Measurements from ENCODE around the gene DNAH14. TPM values are rescaled to one million over a fixed set of nuclear protein-coding genes. Genes with fewer than 3 reads are reported as not detected.

The DNAH14 gene
- total and polyA plus RNA-seq, 2 donors from 2014 or later = 6.6 to 25.1 TPM

DNA sequence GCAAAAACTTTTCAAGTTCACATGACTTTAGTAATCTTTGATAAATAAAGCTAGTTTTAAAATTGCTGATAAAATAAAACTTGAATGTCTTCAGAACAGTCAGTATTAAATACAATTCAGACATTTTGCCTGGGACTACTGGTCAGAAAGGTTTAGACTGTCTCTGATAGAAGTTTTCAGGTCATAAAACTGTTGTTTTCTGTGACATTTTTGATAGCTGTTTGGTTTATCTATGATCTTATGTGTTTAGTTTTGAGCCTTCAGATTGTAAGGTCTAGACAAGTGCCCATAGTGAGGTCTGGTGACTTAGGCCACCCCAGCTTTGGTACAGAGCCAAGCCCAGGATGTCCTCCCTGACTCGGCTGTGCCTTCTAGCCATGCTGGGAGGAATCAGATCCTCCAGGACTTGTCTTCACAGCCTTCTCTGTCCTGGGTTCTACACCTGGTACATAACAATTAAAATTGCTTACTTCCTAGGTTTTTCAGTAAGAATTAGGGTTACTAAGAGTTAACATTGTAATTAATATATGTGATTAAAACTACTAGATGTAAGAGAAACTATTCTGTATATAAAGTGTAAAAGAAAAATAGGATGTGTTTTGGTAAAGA lies 15.1 kb upstream of the DNAH14 start:
- no peaks in the 10 kb centered on the region for H3K36me3 ChIP-seq (ENCODE audit: control insufficient read depth in 2 of 3, insufficient read depth in 3 of 3, low read length in 3 of 3)
- TF ChIP-seq, protein P1, sequence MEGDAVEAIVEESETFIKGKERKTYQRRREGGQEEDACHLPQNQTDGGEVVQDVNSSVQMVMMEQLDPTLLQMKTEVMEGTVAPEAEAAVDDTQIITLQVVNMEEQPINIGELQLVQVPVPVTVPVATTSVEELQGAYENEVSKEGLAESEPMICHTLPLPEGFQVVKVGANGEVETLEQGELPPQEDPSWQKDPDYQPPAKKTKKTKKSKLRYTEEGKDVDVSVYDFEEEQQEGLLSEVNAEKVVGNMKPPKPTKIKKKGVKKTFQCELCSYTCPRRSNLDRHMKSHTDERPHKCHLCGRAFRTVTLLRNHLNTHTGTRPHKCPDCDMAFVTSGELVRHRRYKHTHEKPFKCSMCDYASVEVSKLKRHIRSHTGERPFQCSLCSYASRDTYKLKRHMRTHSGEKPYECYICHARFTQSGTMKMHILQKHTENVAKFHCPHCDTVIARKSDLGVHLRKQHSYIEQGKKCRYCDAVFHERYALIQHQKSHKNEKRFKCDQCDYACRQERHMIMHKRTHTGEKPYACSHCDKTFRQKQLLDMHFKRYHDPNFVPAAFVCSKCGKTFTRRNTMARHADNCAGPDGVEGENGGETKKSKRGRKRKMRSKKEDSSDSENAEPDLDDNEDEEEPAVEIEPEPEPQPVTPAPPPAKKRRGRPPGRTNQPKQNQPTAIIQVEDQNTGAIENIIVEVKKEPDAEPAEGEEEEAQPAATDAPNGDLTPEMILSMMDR (IDR thresholded peaks at IDR 0.05; ENCODE audit: borderline replicate concordance, extremely low read depth, insufficient read depth) = no peak
- H3K4me1 ChIP-seq (ENCODE audit: control insufficient read depth in 2 of 3, insufficient read depth in 2 of 3, low read depth in 1 of 3, low read length in 3 of 3) = no peaks in the 10 kb centered on the region
- no peak overlapping the region for H3K4me3 ChIP-seq (ENCODE audit: low read length in 3 of 3)
- peaks cover 0 to 12% (median 2%) of the 10 kb centered on the region in 3 donors for H3K9me3 ChIP-seq (ENCODE audit: control insufficient read depth in 2 of 3, insufficient read depth in 1 of 3, low read length in 3 of 3)
- H3K27me3 ChIP-seq (ENCODE audit: control insufficient read depth, insufficient read depth, low read length) = no peaks in the 10 kb centered on the region
- no peak overlapping the region for H3K9ac ChIP-seq (ENCODE audit: low read length in 3 of 3)
- no peak overlapping the region for H3K27ac ChIP-seq (ENCODE audit: low read depth in 2 of 2, low read length in 2 of 2)
- FAIRE-seq (no peak), DNase-seq (no peak)
- intact Hi-C loops (cut with DNase I) = loop anchor here (10.0 kb wide), 1 partner anchor 400 kb away; no protein-coding TSS in a partner anchor

DNA sequence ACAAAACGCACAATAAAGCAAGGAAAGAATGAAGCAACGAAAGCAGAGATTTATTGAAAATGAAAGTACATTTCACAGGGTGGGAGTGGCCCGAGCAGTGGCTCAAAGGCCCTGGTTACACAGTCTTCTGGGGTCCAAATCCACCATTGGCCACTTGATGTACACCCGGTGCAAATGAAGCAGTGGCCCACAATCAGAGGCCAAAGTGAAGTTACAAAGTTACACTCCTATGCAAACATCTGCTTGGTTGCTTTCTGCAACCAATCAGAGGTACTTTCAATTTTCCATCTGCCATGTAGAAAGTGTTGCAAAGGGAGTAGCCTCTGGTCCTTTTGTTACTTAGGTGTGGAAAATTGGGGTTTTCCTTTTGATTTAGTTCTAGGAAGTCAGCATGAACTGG lies 10.0 kb upstream of the DNAH14 start:
- Histone ChIP-seq H3K9me3 (ENCODE audit: control insufficient read depth in 2 of 3, insufficient read depth in 1 of 3, low read length in 3 of 3) (peaks cover 0 to under 1% (median 0%) of the 10 kb centered on the region in 3 donors), H3K36me3 (ENCODE audit: control insufficient read depth in 2 of 3, insufficient read depth in 3 of 3, low read length in 3 of 3) (no peaks in the 10 kb centered on the region), H3K4me1 (ENCODE audit: control insufficient read depth in 2 of 3, insufficient read depth in 2 of 3, low read depth in 1 of 3, low read length in 3 of 3) (peaks cover 0 to 3% (median 0%) of the 10 kb centered on the region in 3 donors), H3K4me3 (ENCODE audit: low read length in 3 of 3) (no peak overlapping the region), H3K9ac (ENCODE audit: low read length in 3 of 3) (no peak overlapping the region), H3K27me3 (ENCODE audit: control insufficient read depth, insufficient read depth, low read length) (no peaks in the 10 kb centered on the region), H3K27ac (ENCODE audit: low read depth in 2 of 2, low read length in 2 of 2) (no peak overlapping the region)
- TF ChIP-seq, protein P1 (IDR thresholded peaks at IDR 0.05; ENCODE audit: borderline replicate concordance, extremely low read depth, insufficient read depth) = no peak
- intact Hi-C loops (cut with DNase I) = loop anchor here (10.0 kb wide), 1 partner anchor 405 kb away; no protein-coding TSS in a partner anchor
- FAIRE-seq (no peak), DNase-seq (no peak)

DNA sequence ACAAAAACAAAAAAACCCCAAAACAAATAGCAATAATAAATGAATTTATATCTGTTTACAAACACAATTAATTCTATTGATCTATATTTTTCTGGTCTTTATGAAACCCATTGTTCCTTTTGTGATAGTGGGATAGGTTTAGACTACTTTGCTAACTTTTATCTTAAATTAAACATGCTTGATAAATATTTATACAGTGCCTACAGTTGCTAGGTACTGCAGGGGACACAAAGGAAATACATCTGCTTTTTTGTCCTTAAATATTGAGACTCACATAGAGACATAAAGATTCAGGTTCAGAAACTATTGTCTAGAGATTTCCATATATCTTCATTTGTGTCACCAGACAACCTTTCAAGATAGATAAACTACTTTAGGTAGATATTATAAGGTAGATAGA lies 8.5 kb upstream of the DNAH14 start:
- no peak overlapping the region for H3K9ac ChIP-seq (ENCODE audit: low read length in 3 of 3)
- no peak for DNase-seq
- no peaks in the 10 kb centered on the region for H3K9me3 ChIP-seq (ENCODE audit: control insufficient read depth in 2 of 3, insufficient read depth in 1 of 3, low read length in 3 of 3)
- H3K4me1 ChIP-seq (ENCODE audit: control insufficient read depth in 2 of 3, insufficient read depth in 2 of 3, low read depth in 1 of 3, low read length in 3 of 3) = peaks cover 0 to 3% (median 0%) of the 10 kb centered on the region in 3 donors
- intact Hi-C loops (cut with DNase I) = no loop called here
- no peak overlapping the region for H3K4me3 ChIP-seq (ENCODE audit: low read length in 3 of 3)
- H3K27me3 ChIP-seq (ENCODE audit: control insufficient read depth, insufficient read depth, low read length) = no peaks in the 10 kb centered on the region
- no peaks in the 10 kb centered on the region for H3K36me3 ChIP-seq (ENCODE audit: control insufficient read depth in 2 of 3, insufficient read depth in 3 of 3, low read length in 3 of 3)
- no peak for FAIRE-seq
- TF ChIP-seq, protein P1 (IDR thresholded peaks at IDR 0.05; ENCODE audit: borderline replicate concordance, extremely low read depth, insufficient read depth) = no peak
- no peak overlapping the region for H3K27ac ChIP-seq (ENCODE audit: low read depth in 2 of 2, low read length in 2 of 2)
